Cardiac septum (tissue), 1 donor: ENCODE data around the gene NRSN1. TPM values are rescaled to one million over a fixed set of nuclear protein-coding genes. Genes with fewer than 3 reads are reported as not detected.

ENCODE experiments used
- DNase-seq: peaks from one replicate; pipeline ENCODE4 v3.0.0-alpha.2; 2020; ENCODE audit warnings: low spot score
- intact Hi-C: fragments of 100-400 bp; cut with DNase I; formaldehyde crosslinking; loops from one replicate; pipeline ENCODE4 v1.14.0; 2022
- long read RNA-seq: library from polyadenylated mRNA; unstranded; transcript quantifications from one replicate; pipeline ENCODE4 v2.0.0, GENCODE V29; 2021
- total RNA-seq: library from RNA; stranded (reverse); fragmentation: NEBNext Ultra II Directional; extraction: Animal tissue kit (Norgen Biotek cat#: 25700); gene quantifications from one replicate; pipeline ENCODE4 v1.2.1, GENCODE V29; 2021
- donor health status: DM: no; HTN: no; CAD: no.

The NRSN1 gene, protein sequence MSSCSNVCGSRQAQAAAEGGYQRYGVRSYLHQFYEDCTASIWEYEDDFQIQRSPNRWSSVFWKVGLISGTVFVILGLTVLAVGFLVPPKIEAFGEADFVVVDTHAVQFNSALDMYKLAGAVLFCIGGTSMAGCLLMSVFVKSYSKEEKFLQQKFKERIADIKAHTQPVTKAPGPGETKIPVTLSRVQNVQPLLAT
- total RNA-seq, result not detected
- long read RNA-seq, result 0 reads

DNA sequence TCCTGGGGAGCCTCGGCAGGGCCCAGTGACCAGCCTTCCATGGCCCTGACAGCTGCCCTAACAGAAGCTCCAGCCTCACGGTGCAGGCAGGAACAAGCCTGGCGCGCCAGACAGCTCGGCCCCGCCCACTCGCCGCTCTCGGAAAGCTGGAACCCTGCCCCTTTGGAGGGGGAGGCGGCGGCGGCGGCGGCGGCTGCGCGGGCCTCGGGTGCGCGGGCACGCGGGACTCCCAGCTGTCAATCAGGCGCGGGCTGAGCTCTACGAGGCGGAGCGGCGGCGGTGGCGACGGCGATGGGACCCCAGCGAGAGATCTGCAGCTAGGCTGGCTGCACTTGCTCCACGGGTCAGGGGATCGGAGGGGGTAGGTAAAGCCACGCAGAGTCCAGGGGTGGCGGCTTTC, at the start of gene NRSN1:
Gene NRSN1 (plus strand): TSS at position 236 of the 400 bp plus-strand sequence. CDS start 8,113 bp downstream, outside the sequence.
- no peak for DNase-seq
- intact Hi-C loops, result no loop called here

- intact Hi-C loops, result no loop called here
- DNase-seq, result no peak
Observed at GRCh38 chr6:24078200-24078599, 47.8 kb upstream of the NRSN1 start.

- intact Hi-C loops, result no loop called here
- no peak for DNase-seq
Observed at GRCh38 chr6:24079076-24079475, 46.9 kb upstream of the NRSN1 start.

DNA sequence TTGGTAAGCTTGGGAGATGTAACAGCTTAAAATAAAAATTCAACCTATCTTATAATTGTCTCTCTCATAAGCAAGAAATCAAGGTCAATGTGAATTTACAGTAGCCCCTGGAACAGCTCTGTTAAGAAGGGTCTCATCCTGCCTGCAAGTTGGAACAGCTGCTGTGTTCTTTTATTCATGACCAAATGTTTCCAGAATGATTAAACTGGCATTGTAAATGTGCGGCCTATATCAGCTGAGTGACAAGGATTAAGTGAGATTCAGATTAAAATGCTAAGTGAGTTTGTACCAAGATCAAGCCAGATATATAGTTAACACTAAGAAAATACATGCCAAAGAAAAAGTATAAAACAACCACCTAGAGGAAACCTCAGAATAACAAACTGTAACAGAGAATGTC, 45.3 kb upstream of the NRSN1 start:
- intact Hi-C loops, result no loop called here
- DNase-seq, result no peak

DNA sequence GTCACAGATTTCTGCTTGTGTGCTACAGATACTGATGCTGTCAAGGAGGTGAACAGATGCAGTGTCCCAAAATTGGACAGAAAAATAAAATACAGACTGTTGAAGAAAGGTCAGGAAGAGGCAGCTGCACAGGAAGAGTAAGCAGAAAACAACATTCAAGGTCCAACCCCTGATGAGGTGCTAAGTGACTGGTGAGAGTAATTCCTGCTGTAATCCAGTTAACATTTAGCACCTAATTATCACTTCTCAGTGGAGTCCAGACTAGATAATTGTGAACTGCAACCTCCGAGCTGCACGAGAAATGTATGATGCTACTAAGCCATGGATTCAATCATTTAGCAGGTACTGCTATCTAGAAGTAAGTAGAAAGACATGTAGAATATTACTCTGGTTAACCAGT, 36.3 kb upstream of the NRSN1 start:
- DNase-seq, result no peak
- intact Hi-C loops, result no loop called here

DNA sequence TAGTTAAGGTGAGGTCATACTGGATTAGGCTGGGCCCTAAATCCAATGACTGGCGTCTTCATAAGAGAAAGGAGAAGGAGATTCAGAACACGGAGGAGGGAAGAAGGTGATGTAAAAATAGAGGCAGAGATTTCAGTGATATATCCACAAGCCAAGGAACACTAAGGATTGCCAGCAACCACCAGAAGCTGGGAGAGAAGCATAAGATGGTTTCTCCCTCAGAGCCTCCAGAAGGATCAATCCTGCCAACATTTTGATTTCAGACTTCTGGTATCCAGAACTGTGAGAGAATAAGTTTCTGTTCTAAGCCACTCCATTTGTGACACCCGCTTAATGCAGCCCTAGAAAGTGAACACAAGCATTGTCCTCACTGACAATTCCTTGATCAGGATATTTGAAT, 33.6 kb upstream of the NRSN1 start:
- DNase-seq, result no peak
- intact Hi-C loops, result no loop called here

- intact Hi-C loops, result no loop called here
- DNase-seq, result no peak
Observed at GRCh38 chr6:24093381-24093780, 32.6 kb upstream of the NRSN1 start.

- intact Hi-C loops, result no loop called here
Observed at GRCh38 chr6:24099181-24099580, 26.8 kb upstream of the NRSN1 start.

DNA sequence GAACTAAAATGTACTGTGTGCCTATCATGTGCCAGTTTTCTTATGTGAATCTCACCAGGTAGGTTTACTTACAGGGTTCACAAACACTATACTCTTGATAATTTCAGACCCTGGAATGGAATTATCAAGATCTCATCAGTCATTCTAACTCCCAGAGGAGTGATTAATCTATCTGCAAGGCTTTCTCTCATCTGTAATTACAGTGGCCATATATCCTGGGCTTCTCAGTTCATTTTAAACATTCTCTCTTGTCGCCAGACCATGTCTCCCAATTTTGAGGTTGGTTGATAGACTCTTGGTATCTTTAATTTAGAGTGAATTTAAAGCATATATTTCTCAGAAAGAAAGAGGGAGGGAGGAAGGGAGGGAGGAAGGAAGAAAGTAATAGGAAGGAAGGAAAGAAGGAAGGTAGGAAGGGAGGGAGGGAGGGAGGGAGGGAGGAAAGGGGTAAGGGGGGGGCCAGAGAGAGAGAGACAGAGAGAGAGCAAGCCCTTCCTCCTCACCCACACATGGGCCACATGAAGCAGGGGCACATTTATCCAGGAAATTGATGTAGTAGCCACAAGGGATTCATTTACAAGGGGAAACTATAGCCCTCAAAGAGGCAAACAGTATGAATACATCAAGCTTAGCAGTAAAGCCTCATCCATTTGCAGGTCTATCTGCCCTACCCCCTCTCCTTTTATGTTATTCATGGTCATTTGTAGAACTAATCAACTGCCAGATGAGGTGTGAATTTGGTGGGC, 25.8 kb upstream of the NRSN1 start:
- intact Hi-C loops, result no loop called here
- DNase-seq, result no peak

More at GRCh38 chr6:24099181-24099580, 26.8 kb upstream of the NRSN1 start:
- no peak for DNase-seq

- intact Hi-C loops, result no loop called here
- no peak for DNase-seq
Observed at GRCh38 chr6:24100770-24101155, 25.3 kb upstream of the NRSN1 start.

DNA sequence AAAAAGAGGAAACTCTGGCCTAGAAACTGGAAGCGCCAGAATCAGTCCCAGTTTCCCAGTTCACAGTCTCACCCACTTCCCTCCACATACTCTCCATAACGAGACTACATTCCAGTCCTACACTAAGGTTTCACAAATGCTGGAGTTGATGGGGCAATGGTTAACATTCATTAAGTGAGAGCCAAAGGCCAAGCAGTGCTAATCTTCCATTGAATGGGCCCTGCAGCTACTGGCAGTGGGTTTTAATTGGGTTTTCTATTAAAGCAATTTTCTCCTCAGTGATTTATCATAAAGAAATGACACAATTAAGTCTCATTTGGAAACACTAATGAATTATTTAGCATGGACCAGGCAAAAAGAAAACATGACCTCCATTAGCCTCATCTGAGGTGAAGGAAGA, 20.8 kb upstream of the NRSN1 start:
- intact Hi-C loops, result no loop called here
- no peak for DNase-seq

- DNase-seq, result no peak
- intact Hi-C loops, result no loop called here
Observed at GRCh38 chr6:24106291-24106690, 19.7 kb upstream of the NRSN1 start.

GRCh38 chr6:24107294-24107693, 18.7 kb upstream of the NRSN1 start:
- no peak for DNase-seq
- intact Hi-C loops, result no loop called here

DNA sequence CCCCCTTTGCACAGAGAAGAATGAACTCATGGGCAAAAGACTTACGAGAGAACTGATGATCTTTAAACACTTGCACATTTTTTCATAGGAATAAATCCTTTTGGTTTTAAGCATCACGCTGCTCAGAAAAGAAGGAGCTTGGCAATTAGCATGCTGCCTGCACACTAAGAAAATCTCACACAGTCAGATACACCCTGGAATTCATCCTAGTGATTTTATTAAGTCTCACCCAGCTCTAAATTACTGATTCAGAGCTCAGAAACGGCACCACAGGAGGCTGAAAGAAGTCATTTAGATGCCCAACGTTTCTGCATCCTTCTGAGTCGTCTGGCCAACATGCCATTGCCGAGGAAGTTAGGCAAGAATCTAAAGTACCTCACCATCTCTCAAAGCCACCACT, 18.0 kb upstream of the NRSN1 start:
- no peak for DNase-seq
- intact Hi-C loops, result no loop called here

DNA sequence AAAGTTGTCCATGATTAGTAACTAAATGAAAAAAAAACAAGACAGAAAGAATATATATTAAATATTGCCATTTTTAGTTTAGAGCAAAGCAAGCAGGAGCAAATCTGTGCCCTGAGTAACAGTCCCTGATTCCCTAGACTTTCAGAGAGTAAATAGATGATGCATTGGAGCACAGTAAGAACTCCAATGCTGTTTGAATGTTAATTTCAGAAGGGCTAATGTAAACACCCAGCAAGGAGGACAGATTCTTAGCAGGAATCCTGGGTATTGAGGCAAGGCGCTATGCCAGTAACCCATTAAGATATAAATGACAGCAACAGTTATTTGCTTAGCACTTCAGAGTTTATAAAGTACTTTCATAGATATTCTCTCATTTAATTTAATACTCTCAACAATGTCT, 15.6 kb upstream of the NRSN1 start:
- intact Hi-C loops, result no loop called here
- DNase-seq, result no peak

DNA sequence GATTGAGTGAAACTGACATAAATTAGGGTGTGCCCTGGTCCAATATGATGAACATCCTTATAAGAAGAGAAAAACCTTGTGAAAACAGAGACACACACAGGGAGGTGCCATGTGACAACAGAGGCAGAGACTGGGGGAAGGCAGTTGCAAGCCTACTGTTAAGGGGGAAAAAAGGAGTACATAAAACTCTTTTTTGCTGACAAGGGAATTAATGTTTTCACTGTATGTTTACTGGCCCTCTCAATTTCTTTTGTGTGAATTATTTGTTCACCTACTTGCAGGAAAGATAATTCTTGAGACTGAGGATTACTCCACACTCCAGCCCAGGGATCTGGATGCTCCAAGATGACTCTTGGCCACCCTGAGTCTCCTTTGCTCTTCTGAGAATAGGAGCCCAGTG, 12.1 kb upstream of the NRSN1 start:
- intact Hi-C loops, result no loop called here
- DNase-seq, result no peak

DNA sequence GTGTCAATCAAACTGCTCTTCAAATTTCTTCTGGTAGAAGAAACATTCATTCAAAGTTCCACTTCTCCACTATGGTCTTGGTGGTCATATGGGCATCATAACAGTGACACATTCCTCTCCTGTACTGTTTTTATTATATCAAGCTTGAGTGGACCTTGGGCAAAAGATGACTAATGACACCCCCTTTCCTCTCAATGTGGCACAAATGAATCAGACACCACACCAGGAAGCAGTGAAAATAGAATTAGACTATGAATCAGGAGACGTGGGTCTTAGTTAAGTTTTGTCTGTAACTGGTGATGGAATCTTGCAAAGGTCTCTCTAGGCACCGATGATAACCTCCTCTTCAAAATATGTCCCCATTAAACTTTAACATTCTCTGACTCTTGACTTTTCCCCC, 9.0 kb upstream of the NRSN1 start:
- intact Hi-C loops, result no loop called here
- DNase-seq, result no peak

DNA sequence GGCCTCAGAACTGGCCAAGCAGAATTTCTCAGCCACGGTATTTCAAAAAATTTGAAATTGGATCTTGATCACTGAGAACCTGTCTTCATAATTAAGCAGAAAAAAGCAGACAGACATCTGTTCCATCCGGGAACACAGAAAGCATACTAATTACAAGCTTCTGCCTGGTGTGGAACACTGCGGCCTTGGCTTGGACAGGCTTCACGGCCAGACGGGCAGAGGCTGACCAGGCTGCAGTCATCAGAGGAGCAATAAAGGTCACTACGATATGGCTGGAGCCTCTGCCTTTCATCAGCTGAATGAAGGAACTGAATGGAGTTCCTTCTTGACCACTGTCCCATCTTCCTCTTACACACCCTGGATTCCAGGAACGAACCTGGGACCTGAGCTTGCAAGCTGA, 3.9 kb upstream of the NRSN1 start:
- intact Hi-C loops, result no loop called here
- DNase-seq, result no peak

DNA sequence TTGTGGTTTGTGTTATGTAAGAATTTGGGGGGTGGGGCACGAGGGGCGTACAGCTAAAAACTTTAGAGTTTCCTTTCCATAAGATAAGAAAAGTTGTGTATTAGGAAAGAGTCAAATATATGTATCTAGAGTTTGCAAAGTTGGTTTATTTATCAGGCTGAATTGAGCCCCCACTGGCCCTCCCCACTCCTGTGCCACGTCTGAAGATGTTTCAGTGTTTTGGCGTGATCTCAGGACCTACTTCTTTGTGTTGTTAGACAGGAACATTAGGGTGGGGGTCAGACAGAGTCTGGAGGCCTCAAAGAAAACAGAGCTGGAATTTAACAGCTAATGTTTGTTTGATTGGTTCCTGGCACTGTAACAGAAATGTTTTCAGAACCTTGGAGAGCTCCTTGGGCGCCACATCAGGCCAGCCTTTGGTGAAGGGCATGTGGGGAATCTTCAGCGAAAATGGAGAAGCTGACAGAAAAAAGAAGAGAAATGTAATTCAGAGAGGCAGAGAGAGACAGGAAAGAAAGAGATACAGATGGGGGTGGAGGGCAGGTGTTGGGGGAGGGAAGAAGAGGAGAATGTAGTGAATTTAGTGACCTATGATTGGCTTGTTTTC, 674 bp downstream of the NRSN1 start:
- no peak for DNase-seq
- intact Hi-C loops, result no loop called here

GRCh38 chr6:24127316-24127715, 1.3 kb downstream of the NRSN1 start:
- intact Hi-C loops, result no loop called here
- DNase-seq, result no peak

DNA sequence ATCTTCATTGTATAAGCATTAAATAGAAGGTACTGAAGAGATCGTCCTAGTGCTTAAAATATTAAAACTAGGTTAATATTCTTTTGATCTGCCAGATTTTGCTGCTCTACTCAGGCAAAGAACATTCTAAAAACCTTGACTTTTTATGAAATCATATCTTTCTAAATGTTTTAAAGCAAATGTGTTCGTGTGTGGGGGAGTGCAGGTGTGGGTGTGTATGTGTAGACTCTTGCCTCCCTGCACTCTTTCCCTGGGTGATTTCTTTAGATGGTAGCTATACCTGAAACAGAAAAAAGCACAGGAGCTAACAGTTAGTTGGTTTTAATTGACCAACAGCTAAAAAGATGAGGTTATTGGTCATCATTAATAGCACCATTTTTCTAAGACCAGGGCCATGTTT, 5.7 kb downstream of the NRSN1 start:
- DNase-seq, result no peak
- intact Hi-C loops, result no loop called here
